ENCODE measurements around the gene ANGPTL4. TPM values are rescaled to one million over a fixed set of nuclear protein-coding genes. Genes with fewer than 3 reads are reported as not detected.

The ANGPTL4 gene
- total and polyA plus RNA-seq, 8 donors: 2.8 to 169 (median 34.6) TPM

- H3K27me3 ChIP-seq: peaks cover 0 to 24% (median 8%) of the 10 kb centered on the region in 4 donors
Measured at GRCh38 chr19:8331263-8331845, 32.6 kb upstream of the ANGPTL4 start.

GRCh38 chr19:8332976-8333766 is 30.8 kb upstream of the ANGPTL4 start:
- no peaks in the 10 kb centered on the region for H3K9me3 ChIP-seq
- intact Hi-C loops (cut with DNase I): no loop called here
- H3K36me3 ChIP-seq: no peaks in the 10 kb centered on the region
- no peak overlapping the region for H3K27ac ChIP-seq
- no peak for TF ChIP-seq CTCF (IDR thresholded peaks at IDR 0.05)
- FAIRE-seq (no peak), ATAC-seq (peak in 1 of 4 donors; percentile 32), DNase-seq (peak in 2 of 6 donors; percentile 60 to 73)
- 12 to 16% methylated on average over 49 to 52 of the region's 52 CpGs for WGBS, 2 donors
- H3K4me3 ChIP-seq: peak overlapping the region in 1 of 4 donors; percentile 41
- H3K27me3 ChIP-seq: peaks cover 0 to 24% (median 8%) of the 10 kb centered on the region in 4 donors
- H3K4me1 ChIP-seq: peaks cover 0 to 3% (median 0%) of the 10 kb centered on the region in 3 donors

More at GRCh38 chr19:8331263-8331845, 32.6 kb upstream of the ANGPTL4 start:
- Histone ChIP-seq H3K4me3 (no peak overlapping the region), H3K4me1 (peaks cover 0 to 3% (median 0%) of the 10 kb centered on the region in 3 donors), H3K36me3 (no peaks in the 10 kb centered on the region), H3K27ac (no peak overlapping the region), H3K9me3 (no peaks in the 10 kb centered on the region)
- intact Hi-C loops (cut with DNase I): no loop called here
- no peak for FAIRE-seq
- peak in 1 of 6 donors; percentile 20 for DNase-seq
- no peak for TF ChIP-seq CTCF (IDR thresholded peaks at IDR 0.05)
- 67 to 82% methylated on average over 8 of the region's 8 CpGs for WGBS, 2 donors
- ATAC-seq: no peak

- Histone ChIP-seq H3K27ac (no peak overlapping the region), H3K4me3 (peak overlapping the region in 1 of 4 donors; percentile 41), H3K27me3 (peaks cover 0 to 24% (median 8%) of the 10 kb centered on the region in 4 donors), H3K9me3 (no peaks in the 10 kb centered on the region), H3K4me1 (peaks cover 0 to 3% (median 0%) of the 10 kb centered on the region in 3 donors), H3K36me3 (no peaks in the 10 kb centered on the region)
- DNase-seq: peak in 2 of 6 donors; percentile 61 to 70
- peak in 2 of 4 donors; percentile 18 to 19 for ATAC-seq
- WGBS, 2 donors: 10 to 18% methylated on average over 45 to 48 of the region's 48 CpGs
- no peak for TF ChIP-seq CTCF (IDR thresholded peaks at IDR 0.05)
- FAIRE-seq: no peak
- intact Hi-C loops (cut with DNase I): no loop called here
Measured at GRCh38 chr19:8333767-8334457, 30.0 kb upstream of the ANGPTL4 start.

GRCh38 chr19:8334458-8335342 is 29.3 kb upstream of the ANGPTL4 start:
- Histone ChIP-seq H3K4me1 (peaks cover 0 to 3% (median 0%) of the 10 kb centered on the region in 3 donors), H3K4me3 (peak overlapping the region in 3 of 4 donors; percentile 20 to 41 (median 26)), H3K27ac (no peak overlapping the region), H3K27me3 (peaks cover 0 to 24% (median 8%) of the 10 kb centered on the region in 4 donors), H3K36me3 (no peaks in the 10 kb centered on the region), H3K9me3 (no peaks in the 10 kb centered on the region)
- FAIRE-seq: no peak
- DNase-seq: peak in 5 of 6 donors; percentile 48 to 83 (median 72)
- WGBS, 2 donors: 7 to 8% methylated on average over 96 to 117 of the region's 117 CpGs
- peak; percentile 75 to 88 (median 82) for ATAC-seq
- intact Hi-C loops (cut with DNase I): no loop called here
- TF ChIP-seq CTCF (IDR thresholded peaks at IDR 0.05): no peak
